K562 (cell line): ENCODE results near the gene FANCD2. TPM values are rescaled to one million over a fixed set of nuclear protein-coding genes. Genes with fewer than 3 reads are reported as not detected.

Experiments
- ARID1B ChIP-seq: fragments of 450-650 bp; IDR thresholded peaks from 2 replicates; pipeline ENCODE4 v1.6.1; 2016; ENCODE audit warnings: antibody characterized with exemption, mild to moderate bottlenecking, inconsistent platforms
- C11orf30 ChIP-seq: fragments of 450-650 bp; IDR thresholded peaks from 2 replicates; pipeline ENCODE4 v1.6.1; 2016; ENCODE audit warnings: low read depth, mild to moderate bottlenecking
- CBFA2T2 ChIP-seq: fragments of 450-650 bp; conservative IDR thresholded peaks from 2 replicates; pipeline ENCODE4 v1.6.1; 2017; ENCODE audit warnings: mild to moderate bottlenecking
- CEBPG ChIP-seq, 3 experiments: fragments of 200-800 bp in 1 of 3; sonication (Bioruptor generic) in 1 of 3; sonication (generic) in 1 of 3; formaldehyde crosslinking in 1 of 3; IDR thresholded peaks in 2 of 3; conservative IDR thresholded peaks in 1 of 3; 2 replicates each; pipeline versions ENCODE4 v1.6.1 to v1.8.0; 2016 to 2022; ENCODE audit warnings: missing compliant biosample characterization in 2 of 3, missing genetic modification characterization in 2 of 3, mild to moderate bottlenecking in 1 of 3, missing genetic modification reagents in 1 of 3
- DMBX1 ChIP-seq: fragments of 250-450 bp; sonication (Bioruptor Pico); IDR thresholded peaks from 2 replicates; pipeline ENCODE4 v1.8.0; 2022; ENCODE audit warnings: inconsistent platforms, mild to moderate bottlenecking, moderate library complexity, borderline replicate concordance
- FOXM1 ChIP-seq, 2 experiments: fragments of 450-650 bp in 1 of 2; sonication (generic) in 1 of 2; formaldehyde crosslinking in 1 of 2; IDR thresholded peaks; 2 replicates each; pipeline versions ENCODE4 v1.6.1 to v1.9.0; 2017 to 2022; ENCODE audit warnings: low read depth in 2 of 2, mild to moderate bottlenecking in 2 of 2, missing genetic modification reagents in 1 of 2, moderate library complexity in 1 of 2
- FUS ChIP-seq: fragments of 200-400 bp; formaldehyde crosslinking; optimal IDR thresholded peaks from 2 replicates; pipeline ENCODE3; 2017; ENCODE audit warnings: low read depth, low read length
- KLF10 ChIP-seq: fragments of 250-450 bp; sonication (Bioruptor Pico); IDR thresholded peaks from 2 replicates; pipeline ENCODE4 v1.6.1; 2021; ENCODE audit warnings: matching md5 sums
- NFATC3 ChIP-seq: fragments of 450-650 bp; IDR thresholded peaks from 2 replicates; pipeline ENCODE4 v1.6.1; 2017; ENCODE audit warnings: mild to moderate bottlenecking
- NFE2L1 ChIP-seq: fragments of 450-650 bp; IDR thresholded peaks from 2 replicates; pipeline ENCODE4 v1.6.1; 2016; ENCODE audit warnings: missing genetic modification characterization, low read depth, mild to moderate bottlenecking, missing compliant biosample characterization, moderate library complexity, borderline replicate concordance
- RB1 ChIP-seq: fragments of 450-650 bp; IDR thresholded peaks from 2 replicates; pipeline ENCODE4 v1.6.1; 2017; ENCODE audit warnings: low read depth, mild to moderate bottlenecking
- SMAD1 ChIP-seq: fragments of 150-350 bp; IDR thresholded peaks from 2 replicates; pipeline ENCODE4 v1.6.1; 2014; ENCODE audit warnings: low read length, low read depth; ENCODE audit not compliant: partially characterized antibody
- TEAD2 ChIP-seq: fragments of 450-650 bp; IDR thresholded peaks from 2 replicates; pipeline ENCODE4 v1.6.1; 2016; ENCODE audit warnings: missing genetic modification characterization, control low read depth, missing compliant biosample characterization
- UBTF ChIP-seq, 2 experiments: IDR thresholded peaks; 2 replicates each; pipeline ENCODE4 v1.6.1; 2012; ENCODE audit warnings: improper control_type of control experiment in 2 of 2, low read depth in 2 of 2, low read length in 2 of 2, borderline replicate concordance in 1 of 2
- ZNF140 ChIP-seq: fragments of 250-450 bp; sonication (Bioruptor Pico); IDR thresholded peaks from 2 replicates; pipeline ENCODE4 v1.8.0; 2021; ENCODE audit warnings: moderate library complexity, mild to moderate bottlenecking, inconsistent platforms
- ZNF695 ChIP-seq: fragments of 450-650 bp; formaldehyde crosslinking; IDR thresholded peaks from 2 replicates; pipeline ENCODE4 v1.4.0; 2020; ENCODE audit warnings: mild to moderate bottlenecking, moderate library complexity
- polyA plus RNA-seq, 8 experiments: library from polyadenylated mRNA; depleted of rRNA in 4 of 8; stranded (reverse) in 5 of 8; unstranded in 3 of 8; fragments of >200 nt; fragmentation: Nextera tagmentation in 2 of 8; fragmentation: Illumina TruSeq in 1 of 8; extraction: Ambion mirVana in 2 of 8; extraction: Trizol in 1 of 8; gene quantifications; 2 replicates each; pipeline versions ENCODE4 v1.2.1 to v1.2.3, GENCODE V29; 2011 to 2014; ENCODE audit warnings: inconsistent platforms in 1 of 8, missing spikeins in 1 of 8
- total RNA-seq, 7 experiments: library from RNA; depleted of rRNA in 6 of 7; stranded (reverse); fragments of >200 nt in 6 of 7; fragmentation: Illumina TruSeq in 2 of 7; extraction: Trizol in 2 of 7; gene quantifications; 2 replicates each; pipeline versions ENCODE4 v1.2.1 to v1.2.3, GENCODE V29; 2011 to 2021; ENCODE audit warnings: low replicate concordance in 1 of 7

The FANCD2 gene
- total and polyA plus RNA-seq, 9 of the 15 experiments (the other 6 are each of a cell fraction or from before 2014, with no cell fraction given): 59.4 to 137 (median 96.1) TPM

GRCh38 chr3:9976721-9977709 lies 49.2 kb upstream of the FANCD2 start (continued):
- TF ChIP-seq SMAD1 (peak; percentile 35), FUS (peak; percentile 35), NFATC3 (peak; percentile 32; the same call in 1 of the 2 replicates), NFE2L1 (tag) (peak; percentile 91), CBFA2T2 (0 out of 2 replicates have a peak, but pooled peaks have one; percentile 35), ARID1B (peak; percentile 91), FOXM1 (IDR thresholded peaks at IDR 0.05; ENCODE audit: low read depth) (0 out of 2 replicates have a peak, but pooled peaks have one; percentile 26), FOXM1 (CRISPR knock-in tag; IDR thresholded peaks at IDR 0.05; ENCODE audit: low read depth) (no peak), RB1 (no peak), ZNF695 (CRISPR knock-in tag) (no peak), UBTF (IDR thresholded peaks at IDR 0.05; ENCODE audit: borderline replicate concordance in 1 of 2, low read depth in 2 of 2, low read length in 2 of 2) (no peak), CEBPG (CRISPR knock-in tag; IDR thresholded peaks at IDR 0.05) (no peak; the same call in 1 of the 2 replicates), CEBPG (tag; conservative IDR thresholded peaks at IDR 0.05 in 1 of 2, IDR thresholded peaks at IDR 0.05 in 1 of 2) (peak; percentile 64 to 72), DMBX1 (CRISPR knock-in tag) (peak; percentile 89), C11orf30 (peak; percentile 99), KLF10 (CRISPR knock-in tag) (no peak; the same call in 1 of the 2 replicates), ZNF140 (CRISPR knock-in tag) (0 out of 2 replicates have a peak, but pooled peaks have one; percentile 54), TEAD2 (tag) (peak; percentile 38)
